ENCODE data around the gene NT5C1B. TPM values are rescaled to one million over a fixed set of nuclear protein-coding genes. Genes with fewer than 3 reads are reported as not detected.

NT5C1B gene
- total RNA-seq, 2 donors from 2014 or later = not detected

DNA sequence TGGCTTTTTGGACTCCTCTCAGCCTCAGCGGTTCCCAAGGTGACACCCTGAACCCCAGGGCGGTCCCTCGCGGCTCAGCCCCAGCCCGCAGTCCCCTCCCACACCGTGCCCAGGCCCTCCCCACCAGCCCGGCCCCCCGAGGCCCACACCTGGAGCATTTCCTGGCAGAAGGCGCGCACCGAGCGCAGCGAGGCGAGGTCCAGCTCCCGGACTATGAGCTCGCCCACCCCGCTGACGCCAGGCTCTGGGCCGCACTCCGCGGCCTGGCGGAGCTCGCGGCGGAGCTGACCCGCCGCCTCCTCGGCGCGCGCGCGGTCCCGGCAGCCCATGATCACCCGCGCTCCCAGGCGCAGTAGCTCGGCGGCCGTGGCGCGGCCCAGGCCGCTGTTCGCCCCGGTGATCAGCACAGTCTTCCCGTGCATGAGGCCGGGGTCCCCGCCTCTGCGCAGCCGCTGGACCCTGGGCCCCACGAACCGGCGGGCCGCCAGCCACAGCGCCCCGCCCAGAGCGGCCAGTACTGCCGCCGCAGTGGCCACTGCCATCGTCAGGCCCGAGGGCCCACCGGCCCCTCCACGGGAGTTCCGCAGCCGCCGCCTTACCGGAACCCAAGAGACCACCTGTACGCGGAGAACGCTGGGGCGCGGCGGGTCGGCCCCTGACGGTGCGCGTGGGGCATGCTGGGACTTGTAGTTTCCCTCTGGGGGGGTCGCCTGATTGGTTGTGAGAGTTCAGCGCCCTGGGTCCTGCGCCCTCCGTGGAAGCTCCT is 29.2 kb downstream of the NT5C1B start, which contains the start of gene RDH14:
TSS of gene RDH14 (minus strand) at position 623 of the 766 bp plus-strand sequence. CDS start at position 542, 81 bp downstream.
- peak; percentile 96 for ATAC-seq
- H3K9me3 ChIP-seq = no peaks in the 10 kb centered on the region
- H3K27me3 ChIP-seq = no peaks in the 10 kb centered on the region
- peaks cover 0 to under 1% of the 10 kb centered on the region in 2 donors for H3K36me3 ChIP-seq (replicated peaks in 1 of 2; ENCODE audit: insufficient read depth in 1 of 2, low read depth in 2 of 2)
- TF ChIP-seq, protein P1, sequence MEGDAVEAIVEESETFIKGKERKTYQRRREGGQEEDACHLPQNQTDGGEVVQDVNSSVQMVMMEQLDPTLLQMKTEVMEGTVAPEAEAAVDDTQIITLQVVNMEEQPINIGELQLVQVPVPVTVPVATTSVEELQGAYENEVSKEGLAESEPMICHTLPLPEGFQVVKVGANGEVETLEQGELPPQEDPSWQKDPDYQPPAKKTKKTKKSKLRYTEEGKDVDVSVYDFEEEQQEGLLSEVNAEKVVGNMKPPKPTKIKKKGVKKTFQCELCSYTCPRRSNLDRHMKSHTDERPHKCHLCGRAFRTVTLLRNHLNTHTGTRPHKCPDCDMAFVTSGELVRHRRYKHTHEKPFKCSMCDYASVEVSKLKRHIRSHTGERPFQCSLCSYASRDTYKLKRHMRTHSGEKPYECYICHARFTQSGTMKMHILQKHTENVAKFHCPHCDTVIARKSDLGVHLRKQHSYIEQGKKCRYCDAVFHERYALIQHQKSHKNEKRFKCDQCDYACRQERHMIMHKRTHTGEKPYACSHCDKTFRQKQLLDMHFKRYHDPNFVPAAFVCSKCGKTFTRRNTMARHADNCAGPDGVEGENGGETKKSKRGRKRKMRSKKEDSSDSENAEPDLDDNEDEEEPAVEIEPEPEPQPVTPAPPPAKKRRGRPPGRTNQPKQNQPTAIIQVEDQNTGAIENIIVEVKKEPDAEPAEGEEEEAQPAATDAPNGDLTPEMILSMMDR (IDR thresholded peaks at IDR 0.05) = peak in 1 of 7 experiments; percentile 16
- peak; percentile 71 to 81 (median 79) for TF ChIP-seq POLR2A (IDR thresholded peaks at IDR 0.05)
- peak within 1 kb of the TSS; percentile 48 to 53 for H3K4me3 ChIP-seq
- intact Hi-C loops (cut with DNase I) = no loop called here
- peak within 1 kb of the TSS; percentile 84 to 97 (median 96) for H3K27ac ChIP-seq
- 0 to 4% methylated on average over 8 to 53 of the region's 81 CpGs for WGBS, 2 donors
- DNase-seq = peak; percentile 91 to 95 (median 92)
- H3K4me1 ChIP-seq = peaks cover 28% of the 10 kb centered on the region

DNA sequence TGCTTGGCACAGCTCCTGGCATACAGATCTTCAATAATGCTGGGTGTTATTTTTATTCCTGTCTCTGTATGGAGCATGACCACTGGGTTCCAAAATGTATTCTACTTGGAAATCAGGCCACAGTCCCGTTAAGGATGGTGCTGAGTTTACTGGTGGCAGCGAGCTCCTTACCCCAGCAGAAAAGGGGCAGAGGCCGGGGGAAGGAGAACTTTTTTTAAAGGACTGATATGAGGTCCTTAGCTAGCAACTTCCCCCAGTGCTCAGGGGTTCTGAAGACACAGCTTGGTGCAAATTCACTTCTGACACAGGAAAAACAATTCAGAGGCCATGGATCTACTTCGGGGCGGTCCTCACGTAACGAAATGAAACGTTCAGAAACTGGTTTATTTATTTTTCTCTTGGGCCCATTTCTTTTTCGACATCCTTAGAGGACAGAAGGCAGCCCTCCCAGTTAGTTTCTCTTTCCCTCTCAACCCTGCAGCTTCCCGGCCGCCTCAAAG is 29.8 kb downstream of the NT5C1B start:
- Histone ChIP-seq H3K36me3 (replicated peaks in 1 of 2; ENCODE audit: insufficient read depth in 1 of 2, low read depth in 2 of 2) (peaks cover 0 to 3% of the 10 kb centered on the region in 2 donors), H3K9me3 (no peaks in the 10 kb centered on the region), H3K4me3 (peak overlapping the region; percentile 48 to 53), H3K4me1 (peaks cover 28% of the 10 kb centered on the region), H3K27me3 (no peaks in the 10 kb centered on the region), H3K27ac (peak overlapping the region; percentile 84 to 97 (median 96))
- DNase-seq (no peak), ATAC-seq (no peak)
- 0 to 3% methylated on average over 11 of the region's 11 CpGs for WGBS, 2 donors
- intact Hi-C loops (cut with DNase I) = no loop called here
- TF ChIP-seq POLR2A (IDR thresholded peaks at IDR 0.05) = no peak
- TF ChIP-seq, protein P1 (IDR thresholded peaks at IDR 0.05) = no peak

DNA sequence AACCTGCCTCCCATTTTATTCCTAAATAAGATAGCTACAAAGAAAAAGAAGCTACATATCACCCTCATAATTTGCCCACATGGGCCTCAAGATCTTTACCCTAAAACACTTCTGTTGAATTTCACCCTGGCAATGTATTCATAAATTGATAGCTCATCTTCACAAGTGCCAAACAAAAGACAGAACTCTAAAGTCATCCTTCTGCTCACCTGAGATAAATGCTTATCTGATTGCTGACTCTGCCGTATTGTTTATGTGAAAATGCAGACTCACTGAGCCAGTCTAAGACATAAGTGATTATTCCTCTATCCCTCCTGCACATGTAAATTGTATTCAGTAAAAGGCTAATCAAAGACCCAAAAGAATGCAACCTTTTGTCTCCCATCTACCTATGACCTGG is 30.9 kb downstream of the NT5C1B start:
- Histone ChIP-seq H3K9me3 (no peaks in the 10 kb centered on the region), H3K4me1 (peaks cover 28% of the 10 kb centered on the region), H3K4me3 (no peak overlapping the region), H3K27ac (no peak overlapping the region), H3K36me3 (replicated peaks in 1 of 2; ENCODE audit: insufficient read depth in 1 of 2, low read depth in 2 of 2) (peaks cover 0 to 3% of the 10 kb centered on the region in 2 donors), H3K27me3 (no peaks in the 10 kb centered on the region)
- DNase-seq = no peak
- TF ChIP-seq POLR2A (IDR thresholded peaks at IDR 0.05) = no peak
- TF ChIP-seq, protein P1 (IDR thresholded peaks at IDR 0.05) = no peak
- 40 to 50% methylated on average over 1 of the region's 1 CpG for WGBS, 2 donors
- intact Hi-C loops (cut with DNase I) = no loop called here
- no peak for ATAC-seq

DNA sequence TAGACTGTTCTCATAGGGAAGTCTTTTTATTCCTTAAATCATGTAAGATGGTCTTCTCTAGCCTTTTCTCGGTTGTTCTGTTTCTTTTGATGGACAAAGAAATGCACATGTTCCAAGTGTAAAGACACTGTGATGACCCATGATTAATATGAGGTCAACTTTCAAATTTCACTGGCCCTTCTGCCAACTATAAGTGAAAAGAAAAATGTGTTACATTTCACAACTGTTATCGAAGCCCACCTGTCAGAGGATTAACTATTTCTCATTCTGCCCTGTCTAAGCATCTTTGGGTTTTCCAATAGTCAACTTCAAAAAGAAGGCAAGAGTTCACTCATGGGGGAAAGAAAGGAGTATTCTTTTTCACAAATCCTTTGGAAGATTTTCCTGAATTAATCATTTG is 32.2 kb downstream of the NT5C1B start:
- Histone ChIP-seq H3K4me3 (no peak overlapping the region), H3K27ac (no peak overlapping the region), H3K27me3 (no peaks in the 10 kb centered on the region), H3K9me3 (no peaks in the 10 kb centered on the region), H3K4me1 (peaks cover 40% of the 10 kb centered on the region), H3K36me3 (replicated peaks in 1 of 2; ENCODE audit: insufficient read depth in 1 of 2, low read depth in 2 of 2) (peaks cover 0 to 3% of the 10 kb centered on the region in 2 donors)
- WGBS, 2 donors = 70 to 72% methylated on average over 2 of the region's 2 CpGs
- TF ChIP-seq, protein P1 (IDR thresholded peaks at IDR 0.05) = no peak
- TF ChIP-seq POLR2A (IDR thresholded peaks at IDR 0.05) = no peak
- ATAC-seq = no peak
- intact Hi-C loops (cut with DNase I) = no loop called here
- DNase-seq = no peak

Measured in body of pancreas (tissue), 4 donors.